Tibial nerve (tissue), 4 donors: ENCODE measurements around the gene SLC25A31. TPM values are rescaled to one million over a fixed set of nuclear protein-coding genes. Genes with fewer than 3 reads are reported as not detected.

Experiments used
- DNase-seq, 2 donors: peaks; one replicate each; pipeline ENCODE4 v3.0.0-alpha.2; 2019; ENCODE audit warnings: low spot score in 2 of 2
- H3K27ac ChIP-seq, 4 donors: fragments of 200-600 bp; sonication (generic) in 3 of 4; one replicate each; pipeline ENCODE4 v1.5.1; 2017 to 2019; ENCODE audit warnings: mild to moderate bottlenecking in 1 of 4
- H3K27me3 ChIP-seq, 2 donors: fragments of 200-600 bp; sonication (generic) in 1 of 2; one replicate each; pipeline versions ENCODE4 v1.5.1 to v1.6.0; 2017 to 2019
- H3K36me3 ChIP-seq, 3 donors: fragments of 200-600 bp; sonication (generic); one replicate each; pipeline ENCODE4 v1.5.1; 2018 to 2019
- H3K4me1 ChIP-seq, 4 donors: fragments of 200-600 bp; sonication (generic) in 3 of 4; one replicate each; pipeline ENCODE4 v1.5.1; 2017 to 2019
- H3K4me3 ChIP-seq, 4 donors: fragments of 200-600 bp; sonication (generic) in 3 of 4; one replicate each; pipeline ENCODE4 v1.5.1; 2017 to 2019; ENCODE audit warnings: mild to moderate bottlenecking in 1 of 4, moderate library complexity in 1 of 4
- H3K9me3 ChIP-seq, 4 donors: fragments of 200-600 bp; sonication (generic) in 3 of 4; one replicate each; pipeline ENCODE4 v1.5.1; 2017 to 2019
- CTCF ChIP-seq, 5 experiments: fragments of 200-600 bp in 3 of 5; fragments of 450-650 bp in 2 of 5; sonication (generic) in 3 of 5; IDR thresholded peaks; one replicate each; pipeline ENCODE4 v1.5.1; 2016 to 2019; ENCODE audit warnings: antibody characterized with exemption in 5 of 5, mild to moderate bottlenecking in 3 of 5, moderate library complexity in 2 of 5
- EP300 ChIP-seq, 2 donors: sonication (generic); formaldehyde crosslinking; IDR thresholded peaks; one replicate each; pipeline ENCODE4 v1.6.1; 2017; ENCODE audit warnings: antibody characterized with exemption in 2 of 2, mild to moderate bottlenecking in 1 of 2
- POLR2A ChIP-seq, 2 donors: fragments of 450-650 bp; IDR thresholded peaks; one replicate each; pipeline ENCODE4 v1.6.1; 2017; ENCODE audit warnings: antibody characterized with exemption in 2 of 2, mild to moderate bottlenecking in 2 of 2, moderate library complexity in 2 of 2
- WGBS, 2 donors: methylation state at CpG; one replicate each; pipeline ENCODE4 v1.1.5; 2018; 5-methylcytosine and 5-hydroxymethylcytosine counted together
- total RNA-seq, 4 donors: library from RNA; depleted of rRNA; stranded (reverse); fragments of >200 nt; gene quantifications; one replicate each; pipeline ENCODE4 v1.1.0, GENCODE V29; 2016

SLC25A31 gene
- not detected for total RNA-seq

- H3K27me3 ChIP-seq, result no peaks in the 10 kb centered on the region
- no peak for TF ChIP-seq POLR2A (IDR thresholded peaks at IDR 0.05)
- TF ChIP-seq EP300 (IDR thresholded peaks at IDR 0.05), result no peak
- no peak for TF ChIP-seq CTCF (IDR thresholded peaks at IDR 0.05)
- no peaks in the 10 kb centered on the region for H3K4me1 ChIP-seq
- WGBS, 2 donors, result 95 to 96% methylated on average over 63 to 64 of the region's 64 CpGs
- no peak within 1 kb of the TSS for H3K4me3 ChIP-seq
- no peak within 1 kb of the TSS for H3K27ac ChIP-seq
- no peaks in the 10 kb centered on the region for H3K9me3 ChIP-seq
- H3K36me3 ChIP-seq, result no peaks in the 10 kb centered on the region
- DNase-seq, result no peak
These were observed at the start of gene SLC25A31 for GRCh38 chr4:127730142-127730913. Gene SLC25A31, plus strand, starts transcription at chr4:127730400. Its CDS starts 146 bp downstream, at chr4:127730546.

- Histone ChIP-seq H3K4me3 (no peak overlapping the region), H3K27me3 (no peaks in the 10 kb centered on the region), H3K4me1 (no peaks in the 10 kb centered on the region), H3K36me3 (peaks cover 0 to 46% (median 0%) of the 10 kb centered on the region in 3 donors), H3K9me3 (no peaks in the 10 kb centered on the region), H3K27ac (no peak overlapping the region)
- TF ChIP-seq POLR2A (IDR thresholded peaks at IDR 0.05), result no peak
- TF ChIP-seq CTCF (IDR thresholded peaks at IDR 0.05), result no peak
- TF ChIP-seq EP300 (IDR thresholded peaks at IDR 0.05), result no peak
- DNase-seq, result no peak
These were observed 44.9 kb upstream of the SLC25A31 start for GRCh38 chr4:127685292-127685691.

- no peaks in the 10 kb centered on the region for H3K9me3 ChIP-seq
- no peak overlapping the region for H3K4me3 ChIP-seq
- peaks cover 0 to 60% (median 0%) of the 10 kb centered on the region in 3 donors for H3K36me3 ChIP-seq
- no peaks in the 10 kb centered on the region for H3K4me1 ChIP-seq
- H3K27ac ChIP-seq, result no peak overlapping the region
- no peaks in the 10 kb centered on the region for H3K27me3 ChIP-seq
- TF ChIP-seq CTCF (IDR thresholded peaks at IDR 0.05) (no peak), POLR2A (IDR thresholded peaks at IDR 0.05) (no peak), EP300 (IDR thresholded peaks at IDR 0.05) (no peak)
- no peak for DNase-seq
- WGBS, 2 donors, result 85 to 90% methylated on average over 2 of the region's 2 CpGs
These were observed 43.5 kb upstream of the SLC25A31 start for GRCh38 chr4:127686658-127687057.

- no peaks in the 10 kb centered on the region for H3K4me1 ChIP-seq
- no peaks in the 10 kb centered on the region for H3K27me3 ChIP-seq
- TF ChIP-seq CTCF (IDR thresholded peaks at IDR 0.05) (no peak), EP300 (IDR thresholded peaks at IDR 0.05) (no peak), POLR2A (IDR thresholded peaks at IDR 0.05) (no peak)
- 83 to 92% methylated on average over 7 of the region's 7 CpGs for WGBS, 2 donors
- no peak overlapping the region for H3K27ac ChIP-seq
- peaks cover 0 to under 1% (median 0%) of the 10 kb centered on the region in 4 donors for H3K9me3 ChIP-seq
- no peak overlapping the region for H3K4me3 ChIP-seq
- no peak for DNase-seq
- peaks cover 0 to 67% (median 0%) of the 10 kb centered on the region in 3 donors for H3K36me3 ChIP-seq
These were observed 42.6 kb upstream of the SLC25A31 start for GRCh38 chr4:127687580-127687979.

GRCh38 chr4:127698789-127699200 lies 31.4 kb upstream of the SLC25A31 start:
- Histone ChIP-seq H3K27ac (no peak overlapping the region), H3K36me3 (peaks cover 0 to 41% (median 0%) of the 10 kb centered on the region in 3 donors), H3K9me3 (peaks cover 0 to 14% (median 0%) of the 10 kb centered on the region in 4 donors), H3K4me1 (no peaks in the 10 kb centered on the region), H3K27me3 (no peaks in the 10 kb centered on the region), H3K4me3 (no peak overlapping the region)
- DNase-seq, result no peak
- TF ChIP-seq POLR2A (IDR thresholded peaks at IDR 0.05) (no peak), CTCF (IDR thresholded peaks at IDR 0.05) (no peak), EP300 (IDR thresholded peaks at IDR 0.05) (no peak)
- WGBS, 2 donors, result 72 to 83% methylated on average over 4 of the region's 4 CpGs
